Right lobe of liver (tissue), 4 donors: ENCODE data around the gene ALDH6A1.

Source experiments
- CTCF ChIP-seq, 4 donors: fragments of 200-600 bp in 3 of 4; fragments of 450-650 bp in 1 of 4; IDR thresholded peaks; one replicate each; pipeline versions ENCODE4 v1.5.1 to v1.8.0; 2016 to 2022; ENCODE audit warnings: antibody characterized with exemption in 4 of 4, mild to moderate bottlenecking in 2 of 4
- POLR2A ChIP-seq: fragments of 450-650 bp; IDR thresholded peaks from one replicate; pipeline ENCODE4 v1.6.1; 2017; ENCODE audit warnings: antibody characterized with exemption, mild to moderate bottlenecking
- donor health status: DM: no; HTN: no; CAD: no.
- donor health status: DM: no; HTN: no; CAD: no.
- donor health status: DM: no; HTN: yes; CAD: no.

GRCh38 chr14:74048281-74048680, 36.0 kb downstream of the ALDH6A1 start:
- TF ChIP-seq POLR2A (no peak), CTCF (IDR thresholded peaks at IDR 0.05) (no peak)
